GM23248 (cell line): Measurements from ENCODE around the gene ALG14.

ENCODE experiments used
- EZH2 ChIP-seq: fragments of 200-600 bp; sonication (generic); IDR thresholded peaks from 2 replicates; pipeline ENCODE4 v1.6.1; 2018; ENCODE audit warnings: antibody characterized with exemption, mild to moderate bottlenecking; ENCODE audit not compliant: insufficient read depth, poor library complexity, severe bottlenecking
- EZH2phosphoT487 ChIP-seq: fragments of 200-600 bp; sonication (generic); IDR thresholded peaks from 2 replicates; pipeline ENCODE4 v1.6.1; 2018; ENCODE audit warnings: antibody characterized with exemption, moderate library complexity, mild to moderate bottlenecking, low read depth; ENCODE audit not compliant: insufficient read depth

GRCh38 chr1:95072117-95072516 lies 634 bp downstream of the ALG14 start:
- TF ChIP-seq EZH2 (no peak), EZH2phosphoT487 (no peak)
